ENCODE data around the gene CCDC93.
"Not testable (repeated sequence)": the region's sequence is repeated elsewhere in the genome, so short reads cannot be mapped to it uniquely, and the experiment has no call there.

CCDC93 gene

DNA sequence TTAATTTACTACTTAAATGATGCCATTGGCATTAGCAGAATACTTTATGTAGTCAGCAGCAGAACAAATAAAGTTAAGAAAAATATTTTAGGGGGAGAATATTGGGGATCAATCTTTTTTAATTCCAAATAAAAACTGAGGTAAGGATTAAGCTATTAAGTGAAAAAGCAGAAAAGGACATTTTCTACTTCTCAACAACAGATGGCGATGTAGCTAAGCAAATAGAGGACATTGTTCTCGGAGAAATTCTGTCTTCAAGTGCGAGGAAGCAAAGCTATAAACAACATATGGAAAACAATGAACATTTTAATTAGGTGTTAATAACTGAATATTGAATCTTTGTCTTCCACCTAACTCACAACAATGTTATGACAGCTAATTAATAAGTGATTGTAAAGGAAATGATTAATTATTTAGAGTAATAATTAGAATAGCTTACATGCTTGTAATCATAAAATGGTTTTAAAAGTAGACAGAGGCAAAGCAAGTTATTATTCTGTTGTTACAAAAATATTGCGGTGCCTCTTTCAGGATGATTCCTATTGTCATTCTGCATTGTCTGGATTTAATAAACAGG is 32.9 kb upstream of the CCDC93 start:
- no peak for DNase-seq (ENCODE audit: extremely low read depth in 1 of 2, low read depth in 1 of 2)

DNA sequence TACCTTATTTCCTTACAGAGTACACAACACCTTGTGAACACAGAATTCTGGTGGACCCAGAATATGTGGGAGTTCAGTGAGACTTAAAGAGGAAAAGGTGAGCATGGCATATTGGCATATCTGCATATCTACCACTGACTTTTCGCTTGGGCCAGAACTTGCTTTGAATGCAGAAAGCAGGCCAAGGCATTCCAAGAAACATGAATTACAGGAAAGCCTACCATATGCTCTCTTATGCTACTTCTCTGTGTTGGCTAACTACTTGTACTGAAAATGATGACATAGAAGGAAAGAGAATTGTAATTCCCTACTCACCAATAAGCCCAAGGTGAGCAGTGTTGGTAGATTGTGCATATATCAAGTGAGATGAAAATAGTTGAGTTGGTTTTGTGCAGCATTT is 31.4 kb upstream of the CCDC93 start:
- DNase-seq (ENCODE audit: extremely low read depth in 1 of 2, low read depth in 1 of 2): no peak

- DNase-seq (ENCODE audit: extremely low read depth in 1 of 2, low read depth in 1 of 2): no peak
These were observed 31.0 kb upstream of the CCDC93 start for GRCh38 chr2:118044854-118045253.

GRCh38 chr2:118044103-118044716 is 30.3 kb upstream of the CCDC93 start:
- DNase-seq (ENCODE audit: extremely low read depth in 1 of 2, low read depth in 1 of 2): no peak

- DNase-seq (ENCODE audit: extremely low read depth in 1 of 2, low read depth in 1 of 2): no peak
These were observed 27.0 kb upstream of the CCDC93 start for GRCh38 chr2:118040891-118041290.

DNA sequence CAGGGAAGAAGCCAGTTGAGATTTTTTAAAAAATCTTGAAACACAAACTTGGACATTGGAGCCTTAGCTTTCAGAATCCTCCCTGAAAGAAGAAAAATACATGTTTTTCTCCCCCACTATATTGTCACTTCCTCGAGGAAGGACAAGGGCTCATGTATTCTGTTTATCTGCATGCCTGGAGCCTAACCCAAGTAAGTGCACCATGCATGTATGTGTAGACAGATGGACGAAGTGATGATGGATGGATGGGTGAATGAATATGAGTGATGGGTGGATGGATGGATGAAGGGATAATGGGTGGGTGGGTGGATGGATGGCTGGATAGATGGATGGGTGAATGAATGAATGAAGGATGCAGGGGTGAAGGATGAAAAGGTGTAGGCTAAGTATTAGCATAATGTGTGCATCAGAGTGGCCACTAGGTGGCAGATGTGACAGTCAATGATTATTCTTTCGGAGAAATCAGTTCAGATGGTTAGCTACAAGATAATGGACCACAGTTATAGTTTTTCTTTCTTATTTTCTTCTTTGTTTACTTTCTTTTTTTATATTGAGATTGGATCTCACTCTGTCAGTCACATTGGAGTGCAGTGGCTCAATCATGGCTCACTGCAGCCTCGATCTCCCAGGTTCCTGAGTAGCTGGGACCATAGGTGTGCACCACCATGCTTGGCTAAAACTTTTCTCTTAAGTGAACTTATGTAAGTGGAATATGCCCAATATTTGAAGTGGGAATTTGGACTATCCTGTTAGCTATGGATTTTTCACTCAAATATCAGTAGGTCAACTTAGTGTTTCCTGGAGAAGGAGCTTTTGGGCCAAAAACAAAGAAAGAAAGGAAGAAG is 18.5 kb upstream of the CCDC93 start:
- no peak for DNase-seq (ENCODE audit: extremely low read depth in 1 of 2, low read depth in 1 of 2)

DNA sequence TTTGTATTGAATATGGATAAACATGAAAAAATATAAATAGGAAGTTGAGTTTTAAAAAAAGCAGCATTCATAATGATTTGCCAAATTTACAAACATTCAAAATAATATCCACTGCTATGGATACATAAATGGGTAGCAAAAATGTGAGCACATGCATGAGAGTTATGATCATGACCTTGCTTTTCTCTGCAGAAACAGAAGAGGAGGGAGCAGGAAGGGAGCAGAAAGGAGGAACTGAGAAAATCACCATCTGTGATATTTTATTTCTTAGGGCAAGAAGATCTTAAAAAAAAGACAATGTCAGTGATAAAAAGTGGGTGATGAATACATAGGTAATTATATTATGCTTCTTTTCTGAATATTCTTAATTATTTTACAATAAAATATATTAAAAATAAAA is 17.7 kb upstream of the CCDC93 start:
- no peak for DNase-seq (ENCODE audit: extremely low read depth in 1 of 2, low read depth in 1 of 2)

GRCh38 chr2:118029025-118029424 is 15.2 kb upstream of the CCDC93 start:
- DNase-seq (ENCODE audit: extremely low read depth in 1 of 2, low read depth in 1 of 2): no peak

DNA sequence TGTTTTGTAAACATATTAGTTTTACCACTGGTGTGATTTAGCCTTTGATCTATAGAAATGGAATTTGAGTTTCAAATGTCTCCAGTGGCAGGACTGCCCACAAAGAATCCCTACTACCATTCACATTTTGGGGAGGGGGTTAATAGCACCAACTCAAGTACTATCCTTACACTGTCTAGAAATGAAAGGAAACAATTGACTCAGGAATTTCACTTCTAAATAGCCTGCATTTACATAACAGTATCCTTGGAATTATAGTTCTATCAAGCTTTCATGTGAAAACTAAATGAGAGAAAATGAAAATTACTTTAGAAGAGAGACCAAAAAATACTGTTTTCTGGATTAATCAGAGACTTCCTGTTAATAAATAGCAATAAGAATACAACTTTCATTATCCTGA is 7.5 kb upstream of the CCDC93 start:
- DNase-seq (ENCODE audit: extremely low read depth in 1 of 2, low read depth in 1 of 2): no peak

GRCh38 chr2:118019821-118020220 is 6.0 kb upstream of the CCDC93 start:
- no peak for DNase-seq (ENCODE audit: extremely low read depth in 1 of 2, low read depth in 1 of 2)

GRCh38 chr2:118016911-118017310 is 3.0 kb upstream of the CCDC93 start:
- DNase-seq (ENCODE audit: extremely low read depth in 1 of 2, low read depth in 1 of 2): no peak

- not testable (repeated sequence) for DNase-seq (ENCODE audit: extremely low read depth in 1 of 2, low read depth in 1 of 2)
These were observed 1.9 kb upstream of the CCDC93 start for GRCh38 chr2:118015761-118016160.

DNA sequence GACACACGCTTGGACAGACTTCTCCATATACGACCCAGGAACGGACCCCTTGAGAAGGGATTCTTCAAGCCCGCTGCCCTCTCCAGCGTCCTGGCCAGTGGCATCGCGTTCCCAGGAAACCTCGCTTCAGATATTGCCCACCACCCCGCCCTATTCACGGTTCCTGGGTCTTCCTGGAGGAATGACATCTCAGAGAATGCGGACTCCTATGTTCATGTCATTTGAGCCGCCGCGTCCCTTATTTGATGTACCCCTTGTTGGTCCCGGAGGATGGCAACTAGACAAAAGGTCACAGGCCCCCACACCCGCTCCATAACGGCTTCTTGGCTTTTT is 588 bp upstream of the CCDC93 start:
- DNase-seq (ENCODE audit: extremely low read depth in 1 of 2, low read depth in 1 of 2): no peak

DNA sequence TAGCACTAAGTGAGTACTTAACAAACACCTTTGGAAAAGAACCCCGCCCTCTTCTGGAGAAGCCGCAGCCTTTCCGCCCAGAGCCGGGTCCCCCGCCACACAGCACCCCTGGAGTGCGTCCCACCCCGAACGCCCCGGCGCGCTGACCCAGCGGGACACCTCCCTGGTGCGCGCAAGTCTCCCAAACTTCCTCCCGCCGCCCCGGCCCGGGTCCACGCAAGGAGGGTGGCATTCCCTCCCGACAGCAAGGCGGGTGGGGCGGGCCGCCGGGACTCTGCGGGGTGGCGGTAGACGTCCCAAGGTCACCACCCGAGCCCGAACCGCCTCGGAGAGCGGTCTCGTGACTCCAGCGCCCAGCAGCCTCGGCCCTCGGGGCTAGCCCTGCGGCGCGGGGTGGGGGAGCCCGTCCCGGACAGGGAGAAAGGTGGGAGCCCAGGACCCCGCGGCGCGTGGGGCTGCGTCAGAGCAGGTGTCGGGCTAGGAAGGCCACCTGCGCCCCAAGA is 598 bp downstream of the CCDC93 start:
- no peak for DNase-seq (ENCODE audit: extremely low read depth in 1 of 2, low read depth in 1 of 2)

DNA sequence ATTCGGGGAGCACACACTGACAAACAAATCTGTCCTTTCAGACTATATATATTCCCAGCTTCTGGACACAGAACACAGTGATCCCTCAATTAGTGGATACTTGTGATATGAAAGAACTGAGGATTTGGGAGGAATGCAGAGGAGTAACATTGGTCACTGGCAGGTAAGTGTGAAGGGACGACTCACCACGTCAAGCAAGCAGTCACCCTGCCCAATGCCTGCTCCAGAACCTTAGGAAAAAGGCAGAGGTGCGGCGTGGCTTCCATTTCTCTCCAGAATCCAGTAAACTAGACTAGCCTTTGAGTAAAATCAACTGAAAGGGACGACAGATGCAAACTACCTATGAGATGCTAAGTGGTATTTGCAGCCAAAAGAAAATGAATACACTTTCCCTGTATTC is 1.1 kb downstream of the CCDC93 start:
- no peak for DNase-seq (ENCODE audit: extremely low read depth in 1 of 2, low read depth in 1 of 2)

DNA sequence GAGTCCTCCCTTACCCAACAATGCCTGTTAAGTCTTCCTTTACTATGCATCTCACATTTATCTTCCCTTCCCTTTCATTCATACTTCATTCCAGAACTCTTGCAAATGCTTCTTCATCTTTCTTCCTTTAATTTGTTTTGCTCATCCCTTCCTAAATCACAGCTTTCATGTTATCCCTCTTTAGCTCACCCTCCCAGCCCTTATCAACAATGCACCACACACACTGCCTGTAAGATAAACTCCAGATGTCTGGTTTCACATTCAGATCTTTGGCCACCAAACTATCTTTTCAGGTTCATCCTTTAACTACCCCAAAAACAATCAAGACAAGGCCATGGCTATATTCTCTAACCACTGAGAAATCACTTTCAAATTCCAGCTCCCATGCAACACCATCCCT is 3.4 kb downstream of the CCDC93 start:
- DNase-seq (ENCODE audit: extremely low read depth in 1 of 2, low read depth in 1 of 2): no peak

DNA sequence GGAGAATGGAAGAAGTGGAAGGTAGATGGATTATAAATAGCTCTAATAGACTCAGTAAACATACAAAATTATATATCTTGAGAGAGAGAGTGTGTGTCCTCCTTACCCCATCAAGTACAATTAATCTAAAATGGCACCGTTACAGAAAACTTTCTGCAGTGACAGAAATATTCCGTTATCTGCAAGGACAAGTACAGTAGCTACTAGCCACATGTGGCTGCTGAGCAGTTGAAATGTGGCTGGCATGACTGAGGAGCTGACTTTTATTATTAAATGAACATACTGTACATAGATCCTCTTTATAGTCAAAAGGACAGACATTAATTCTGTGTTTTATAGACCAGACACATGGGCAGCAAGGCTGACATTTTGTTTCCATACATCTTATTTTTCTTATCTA is 7.0 kb downstream of the CCDC93 start:
- no peak for DNase-seq (ENCODE audit: extremely low read depth in 1 of 2, low read depth in 1 of 2)

DNA sequence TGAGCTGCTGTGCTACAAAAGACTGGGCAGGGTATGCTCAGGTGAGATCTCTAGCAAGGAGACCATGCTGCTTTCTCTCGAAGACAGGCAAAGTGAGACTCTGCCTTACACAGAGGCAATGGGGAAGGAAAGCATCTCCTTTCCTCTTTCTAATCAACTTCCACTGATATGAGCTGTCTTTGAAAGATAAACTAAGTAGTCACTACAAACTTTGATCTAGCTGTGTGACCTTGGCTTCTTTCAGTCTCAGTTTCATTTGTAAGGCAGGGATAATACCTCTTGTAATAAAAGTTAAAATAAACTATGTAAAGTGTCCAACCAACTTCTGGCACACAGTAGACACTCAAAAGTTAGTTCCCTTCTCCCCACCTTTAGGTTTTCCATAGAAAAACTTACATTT is 7.5 kb downstream of the CCDC93 start:
- no peak for DNase-seq (ENCODE audit: extremely low read depth in 1 of 2, low read depth in 1 of 2)

GRCh38 chr2:118003396-118003824 is 10.5 kb downstream of the CCDC93 start:
- no peak for DNase-seq (ENCODE audit: extremely low read depth in 1 of 2, low read depth in 1 of 2)

DNA sequence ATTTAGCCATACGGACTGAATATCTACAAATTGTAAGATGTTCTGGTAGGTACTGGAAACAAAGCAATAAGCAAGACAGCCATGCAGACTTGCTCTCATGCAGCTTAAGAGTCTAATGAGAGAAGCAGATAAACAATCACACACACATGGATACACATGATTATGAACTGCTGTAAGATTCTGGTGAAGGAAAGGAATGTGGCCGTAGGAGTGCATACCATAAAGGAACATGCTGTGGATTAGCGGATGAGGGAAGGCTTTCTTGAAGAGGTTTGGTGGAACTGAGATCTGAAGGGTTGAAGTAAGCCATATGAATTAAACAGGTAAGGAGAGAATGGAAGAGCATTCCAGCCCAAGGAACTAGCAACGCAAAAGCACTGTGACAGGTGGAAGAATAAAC is 13.8 kb downstream of the CCDC93 start:
- no peak for DNase-seq (ENCODE audit: extremely low read depth in 1 of 2, low read depth in 1 of 2)

DNA sequence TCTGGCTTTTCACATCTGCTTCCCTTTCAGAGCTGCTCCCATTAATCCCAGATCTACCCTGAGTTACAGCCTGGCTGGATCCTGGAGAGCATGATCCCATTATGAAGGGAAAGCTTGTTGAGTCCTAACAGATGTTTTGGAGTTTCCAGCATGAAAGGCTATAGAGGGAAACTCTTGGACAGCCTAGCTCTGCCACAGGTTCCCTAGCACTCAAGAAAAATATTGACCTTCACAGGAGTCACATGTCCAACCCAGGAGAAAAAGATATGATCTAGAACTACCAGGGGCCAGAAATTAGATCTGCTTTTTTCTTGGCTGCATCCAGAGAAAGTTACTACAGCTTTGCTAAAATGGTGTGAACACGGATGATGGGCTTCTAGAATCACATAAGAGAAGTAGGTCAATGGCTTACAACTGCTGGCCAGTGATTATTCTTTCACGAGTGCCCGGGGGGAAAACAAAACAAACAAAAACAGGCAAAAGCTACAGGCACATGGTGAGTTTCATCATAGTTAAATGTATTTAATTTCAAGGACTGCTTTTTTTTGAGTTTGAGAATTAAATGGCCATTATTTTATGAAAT is 15.9 kb downstream of the CCDC93 start:
- no peak for DNase-seq (ENCODE audit: extremely low read depth in 1 of 2, low read depth in 1 of 2)

DNA sequence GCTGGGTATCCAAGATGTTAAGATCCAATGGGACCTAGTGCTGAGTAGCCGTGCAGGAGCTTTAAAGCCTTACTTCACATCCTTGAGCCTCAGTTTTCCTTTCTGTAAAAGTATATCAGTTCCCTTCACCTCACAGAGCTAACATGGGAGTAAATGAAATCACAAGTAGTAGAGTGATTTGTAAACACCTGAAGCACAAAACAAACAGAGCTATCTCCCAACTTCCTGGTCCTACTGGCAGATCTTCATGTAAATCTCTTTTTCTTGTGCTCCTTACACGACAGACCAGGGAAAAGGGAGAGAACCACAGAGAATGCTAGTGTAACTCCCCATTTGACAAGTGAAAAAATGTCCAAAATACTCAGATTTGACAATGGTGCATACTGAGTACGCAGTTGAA is 17.3 kb downstream of the CCDC93 start:
- DNase-seq (ENCODE audit: extremely low read depth in 1 of 2, low read depth in 1 of 2): no peak
